ENCODE measurements around the gene CTDSP2.

DNA sequence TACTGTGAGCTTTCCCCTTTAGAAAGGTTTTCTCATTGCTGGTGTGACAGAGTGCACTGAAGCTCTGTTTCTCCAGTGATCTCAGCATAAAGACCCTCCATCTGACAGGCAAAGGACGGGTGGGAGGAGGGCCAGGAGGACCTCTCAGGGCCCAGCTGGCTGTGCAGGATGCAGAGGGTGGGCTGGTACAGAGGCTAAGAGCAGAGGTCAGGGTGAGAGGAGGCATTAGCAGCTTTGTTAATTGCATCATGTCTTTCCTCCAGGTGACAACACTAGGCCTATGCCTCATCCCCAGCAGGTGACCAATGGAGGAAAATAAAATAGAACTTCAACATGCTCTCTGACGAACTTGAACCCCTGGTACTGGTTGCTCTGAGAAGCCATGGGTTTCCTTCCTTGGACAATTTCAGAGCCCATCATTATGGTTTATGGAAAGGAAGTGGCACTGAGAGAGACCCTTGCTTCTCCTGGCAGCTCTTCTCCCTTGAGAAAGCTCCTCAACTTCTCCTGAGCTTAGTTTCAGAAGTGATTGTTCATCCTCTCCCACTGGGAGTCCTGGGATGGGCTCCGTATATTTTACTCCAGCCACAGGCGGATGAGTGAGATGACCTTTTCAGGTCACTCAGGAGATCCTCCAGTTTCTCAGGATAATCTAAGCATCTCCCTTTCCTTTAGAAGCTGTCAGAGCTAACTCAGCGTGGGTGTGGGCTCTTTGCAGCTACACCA is 49.0 kb upstream of the CTDSP2 start:
- TF ChIP-seq POLR2A (IDR thresholded peaks at IDR 0.05) (no peak), POLR2AphosphoS5 (IDR thresholded peaks at IDR 0.05) (no peak)

Data from sigmoid colon (tissue), 4 donors.